HepG2 (cell line): ENCODE measurements around the gene NOS2. TPM values are rescaled to one million over a fixed set of nuclear protein-coding genes. Genes with fewer than 3 reads are reported as not detected.

ENCODE experiments used
- ATAC-seq: fragments of 200-7000 bp; cut with Tn5 transposase; 3 replicates; pipeline ENCODE4 v1.9.1; 2020; ENCODE audit warnings: mild to moderate bottlenecking, moderate library complexity
- BruUV-seq: library from RNA; stranded (reverse); fragments of 400-500 nt; replicated peaks from 2 replicates; lab custom pipeline; 2021; lab: Mats Ljungman, UMichigan
- CTCF ChIA-PET: fragments of 300-600 bp; formaldehyde crosslinking; extraction: SDS; loops from one replicate; lab custom pipeline; 2021; ENCODE audit warnings: low total read pairs, inconsistent platforms, low intra/inter-chr PET ratio; lab: Yijun Ruan, JAX
- POLR2A ChIA-PET: fragments of 350-600 bp; sonication (Branson Sonifier 250); formaldehyde crosslinking; loops from one replicate; lab custom pipeline; 2020; ENCODE audit warnings: antibody characterized with exemption, inconsistent platforms; lab: Yijun Ruan, JAX
- DNase-seq: peaks from one replicate; pipeline ENCODE4 v3.0.0-alpha.2; 2015; ENCODE audit warnings: low spot score
- FAIRE-seq: peaks from 3 replicates; lab custom pipeline; 2011; peaks lifted over from hg19 to GRCh38; lab: Jason Lieb, UNC
- H2AFZ ChIP-seq: one replicate; pipeline ENCODE4 v1.6.1; 2011; ENCODE audit warnings: low read length, inconsistent platforms
- H3K27ac ChIP-seq: fragments of 300-600 bp; 3 replicates; pipeline ENCODE4 v1.8.0; 2011; ENCODE audit warnings: mixed run types, mild to moderate bottlenecking, mixed read lengths, low read length, inconsistent platforms; ENCODE audit not compliant: insufficient read depth; ENCODE audit errors: extremely low read length
- H3K27me3 ChIP-seq, 2 experiments: fragments of 200-600 bp in 1 of 2; 2 replicates in 1 of 2; 3 replicates in 1 of 2; pipeline versions ENCODE4 v1.6.0 to v1.8.0; 2011; ENCODE audit warnings: low read length in 2 of 2, mild to moderate bottlenecking in 2 of 2, moderate library complexity in 2 of 2, inconsistent platforms in 1 of 2; ENCODE audit not compliant: insufficient read depth in 2 of 2, control insufficient read depth in 1 of 2
- H3K36me3 ChIP-seq, 2 experiments: fragments of 200-600 bp in 1 of 2; replicated peaks in 1 of 2; 2 replicates in 1 of 2; 3 replicates in 1 of 2; pipeline versions ENCODE4 v1.5.1 to v1.8.0; 2011; ENCODE audit warnings: low read length in 2 of 2, inconsistent platforms in 1 of 2; ENCODE audit not compliant: insufficient read depth in 2 of 2, control insufficient read depth in 1 of 2
- H3K4me1 ChIP-seq: 2 replicates; pipeline ENCODE4 v1.5.1; 2012; ENCODE audit warnings: low read length, inconsistent platforms; ENCODE audit not compliant: insufficient read depth
- H3K4me2 ChIP-seq: 2 replicates; pipeline ENCODE4 v1.6.0; 2011; ENCODE audit warnings: low read depth, low read length, inconsistent platforms
- H3K4me3 ChIP-seq, 3 experiments: fragments of 200-600 bp in 1 of 3; sonication (generic), shearing (Covaris generic) in 1 of 3; replicated peaks in 1 of 3; 2 replicates each; pipeline ENCODE4 v1.5.1; 2011 to 2016; ENCODE audit warnings: low read length in 3 of 3, inconsistent platforms in 2 of 3, low read depth in 2 of 3, mild to moderate bottlenecking in 2 of 3, control low read depth in 1 of 3, mixed read lengths in 1 of 3; ENCODE audit not compliant: insufficient read depth in 1 of 3
- H3K79me2 ChIP-seq: one replicate; pipeline ENCODE4 v1.6.1; 2011; ENCODE audit warnings: low read length, inconsistent platforms; ENCODE audit not compliant: insufficient read depth
- H3K9ac ChIP-seq: 2 replicates; pipeline ENCODE4 v1.6.0; 2011; ENCODE audit warnings: mild to moderate bottlenecking, low read depth, low read length, inconsistent platforms; ENCODE audit not compliant: insufficient read depth
- H3K9me3 ChIP-seq: 2 replicates; pipeline ENCODE4 v1.5.1; 2012; ENCODE audit warnings: mild to moderate bottlenecking, low read length
- H4K20me1 ChIP-seq: 2 replicates; pipeline ENCODE4 v1.6.0; 2011; ENCODE audit warnings: inconsistent platforms, mild to moderate bottlenecking, low read length, moderate library complexity; ENCODE audit not compliant: insufficient read depth
- ASH2L ChIP-seq: fragments of 300-600, 200-600 bp; sonication (generic); IDR thresholded peaks from 2 replicates; pipeline ENCODE4 v1.7.0; 2017; ENCODE audit warnings: low read depth, mild to moderate bottlenecking, moderate library complexity, mixed read lengths, low read length; ENCODE audit not compliant: insufficient read length
- FOSL2 ChIP-seq: sonication (generic); formaldehyde crosslinking; IDR thresholded peaks from 2 replicates; pipeline ENCODE4 v1.4.0; 2020; ENCODE audit warnings: missing genetic modification reagents
- GABPA ChIP-seq, 2 experiments: IDR thresholded peaks; 2 replicates each; pipeline ENCODE4 v1.6.1; 2011 to 2016; ENCODE audit warnings: low read depth in 2 of 2, low read length in 1 of 2, missing biosample characterization in 1 of 2, missing genetic modification characterization in 1 of 2
- HHEX ChIP-seq: IDR thresholded peaks from 2 replicates; pipeline ENCODE4 v1.6.1; 2016; ENCODE audit warnings: control low read depth
- ISL2 ChIP-seq: sonication (generic); formaldehyde crosslinking; IDR thresholded peaks from 2 replicates; pipeline ENCODE4 v1.5.0; 2020; ENCODE audit warnings: missing genetic modification reagents
- JARID2 ChIP-seq: sonication (generic); formaldehyde crosslinking; IDR thresholded peaks from 2 replicates; pipeline ENCODE4 v1.8.1; 2023; ENCODE audit warnings: missing genetic modification reagents, inconsistent platforms; ENCODE audit not compliant: insufficient replicate concordance
- LBX2 ChIP-seq: sonication (generic); formaldehyde crosslinking; IDR thresholded peaks from 2 replicates; pipeline ENCODE4 v1.5.0; 2020; ENCODE audit warnings: missing genetic modification reagents, mild to moderate bottlenecking, borderline replicate concordance
- MAZ ChIP-seq, 2 experiments: sonication (generic) in 1 of 2; formaldehyde crosslinking in 1 of 2; IDR thresholded peaks; 2 replicates each; pipeline versions ENCODE4 v1.5.0 to v1.6.1; 2012 to 2020; ENCODE audit warnings: low read depth in 2 of 2, mild to moderate bottlenecking in 2 of 2, borderline replicate concordance in 1 of 2, improper control_type of control experiment in 1 of 2, low read length in 1 of 2, missing genetic modification reagents in 1 of 2, moderate library complexity in 1 of 2
- NKX3-1 ChIP-seq: sonication (generic); formaldehyde crosslinking; IDR thresholded peaks from 2 replicates; pipeline ENCODE4 v1.5.0; 2020; ENCODE audit warnings: missing genetic modification reagents
- PATZ1 ChIP-seq: sonication (generic); formaldehyde crosslinking; IDR thresholded peaks from 2 replicates; pipeline ENCODE4 v1.4.0; 2020; ENCODE audit warnings: missing genetic modification reagents
- PBX3 ChIP-seq: sonication (generic); formaldehyde crosslinking; IDR thresholded peaks from 2 replicates; pipeline ENCODE4 v1.8.1; 2023; ENCODE audit warnings: missing genetic modification reagents, inconsistent platforms, borderline replicate concordance
- SNRNP70 ChIP-seq: fragments of 200-400 bp; formaldehyde crosslinking; IDR thresholded peaks from 2 replicates; pipeline ENCODE4 v1.6.1; 2017; ENCODE audit warnings: mild to moderate bottlenecking, low read depth, low read length, moderate library complexity
- ZKSCAN8 ChIP-seq: IDR thresholded peaks from 2 replicates; pipeline ENCODE4 v1.6.1; 2016; ENCODE audit warnings: borderline replicate concordance, missing genetic modification reagents, missing compliant biosample characterization
- ZNF251 ChIP-seq: sonication (generic); formaldehyde crosslinking; IDR thresholded peaks from 2 replicates; pipeline ENCODE4 v1.9.0; 2021; ENCODE audit warnings: mild to moderate bottlenecking, missing genetic modification reagents
- ZNF383 ChIP-seq: sonication (generic); formaldehyde crosslinking; IDR thresholded peaks from 2 replicates; pipeline ENCODE4 v1.4.0; 2020; ENCODE audit warnings: missing genetic modification reagents, mild to moderate bottlenecking, borderline replicate concordance
- ZNF430 ChIP-seq: sonication (generic); formaldehyde crosslinking; IDR thresholded peaks from 2 replicates; pipeline ENCODE4 v1.9.0; 2021; ENCODE audit warnings: mild to moderate bottlenecking, missing genetic modification reagents
- ZNF550 ChIP-seq: sonication (generic); formaldehyde crosslinking; IDR thresholded peaks from 2 replicates; pipeline ENCODE4 v1.4.0; 2020; ENCODE audit warnings: mild to moderate bottlenecking, missing genetic modification reagents, borderline replicate concordance
- WGBS: methylation state at CpG from one replicate; pipeline ENCODE4 v1.1.6; 2017; ENCODE audit warnings: low lambda C conversion rate; 5-methylcytosine and 5-hydroxymethylcytosine counted together
- in situ Hi-C: cut with HindIII; loops from 2 replicates; pipeline ENCODE4 v1.10.0; 2017; ENCODE audit warnings: low pct_unique_long_range_greater_than_20kb; ENCODE audit not compliant: extremely low pct_ligation_motif_present
- intact Hi-C: fragments of 100-400 bp; cut with micrococcal nuclease; formaldehyde crosslinking; loops from one replicate; pipeline ENCODE4 v1.10.0; 2022; ENCODE audit not compliant: unreplicated experiment
- polyA plus RNA-seq, 8 experiments: library from polyadenylated mRNA; depleted of rRNA in 3 of 8; stranded (reverse) in 7 of 8; unstranded in 1 of 8; fragments of >200 nt; fragmentation: Illumina TruSeq in 4 of 8; extraction: Trizol in 4 of 8; gene quantifications; 2 replicates each; pipeline versions ENCODE4 v1.2.1 to v1.2.3, GENCODE V29; 2011 to 2016; ENCODE audit warnings: low read depth in 4 of 8, missing spikeins in 1 of 8, mixed read lengths in 1 of 8; ENCODE audit not compliant: insufficient read depth in 1 of 8
- total RNA-seq, 5 experiments: library from RNA; depleted of rRNA; stranded (reverse); fragments of >200 nt; fragmentation: Illumina TruSeq; extraction: Trizol; gene quantifications; 2 replicates each; pipeline ENCODE4 v1.2.3, GENCODE V29; 2016; ENCODE audit warnings: low read depth in 1 of 5

NOS2 gene
- total and polyA plus RNA-seq, 2 of the 13 experiments (the other 11 are each of a cell fraction or from before 2014, with no cell fraction given) = 0.02 TPM; not detected in 1

GRCh38 chr17:27759528-27759927, 40.8 kb downstream of the NOS2 start:
- intact Hi-C loops = no loop called here
- Histone ChIP-seq H2AFZ (no peak overlapping the region), H3K9me3 (no peaks in the 10 kb centered on the region), H3K9ac (no peak overlapping the region), H3K4me2 (no peak overlapping the region), H3K27ac (no peak overlapping the region), H3K79me2 (no peaks in the 10 kb centered on the region), H3K36me3 (no peaks in the 10 kb centered on the region), H3K27me3 (no peaks in the 10 kb centered on the region; a peak in 1 of 5 replicates), H3K4me3 (no peak overlapping the region), H3K4me1 (no peaks in the 10 kb centered on the region), H4K20me1 (no peaks in the 10 kb centered on the region)
- ATAC-seq (no peak), DNase-seq (no peak), FAIRE-seq (no peak)
- POLR2A ChIA-PET = no interaction called here
- CTCF ChIA-PET = interaction anchor here (2.3 kb wide), 1 partner anchor 120 kb away, joined by 32 read pairs; no protein-coding TSS in a partner anchor
- 88% methylated on average over 3 of the region's 14 CpGs for WGBS
- in situ Hi-C loops = loop anchor here (5.0 kb wide), 1 partner anchor 102 kb away; no protein-coding TSS in a partner anchor
- BruUV-seq = no TSS peak
- TF ChIP-seq ZKSCAN8 (CRISPR knock-in tag) = no peak
- no peak for TF ChIP-seq ASH2L
- no peak for TF ChIP-seq PATZ1
- no peak for TF ChIP-seq FOSL2 (CRISPR knock-in tag)
- no peak for TF ChIP-seq ZNF550 (CRISPR knock-in tag)
- TF ChIP-seq HHEX = no peak
- no peak for TF ChIP-seq GABPA (IDR thresholded peaks at IDR 0.05; ENCODE audit: low read depth, low read length)
- TF ChIP-seq GABPA (CRISPR knock-in tag; IDR thresholded peaks at IDR 0.05; ENCODE audit: low read depth) = no peak
- no peak for TF ChIP-seq ZNF383 (CRISPR knock-in tag)
- TF ChIP-seq NKX3-1 (CRISPR knock-in tag) = no peak
- TF ChIP-seq MAZ (IDR thresholded peaks at IDR 0.05; ENCODE audit: borderline replicate concordance, low read depth, low read length) = no peak
- no peak for TF ChIP-seq MAZ (CRISPR knock-in tag; IDR thresholded peaks at IDR 0.05; ENCODE audit: low read depth)
- TF ChIP-seq JARID2 = no peak
- TF ChIP-seq LBX2 = no peak
- no peak for TF ChIP-seq ZNF251 (CRISPR knock-in tag)
- no peak for TF ChIP-seq ISL2 (CRISPR knock-in tag)
- no peak for TF ChIP-seq SNRNP70
- no peak for TF ChIP-seq ZNF430
- no peak for TF ChIP-seq PBX3
